Measurements from ENCODE around the gene RAB18. TPM values are rescaled to one million over a fixed set of nuclear protein-coding genes. Genes with fewer than 3 reads are reported as not detected.
"Not testable (repeated sequence)": the region's sequence is repeated elsewhere in the genome, so short reads cannot be mapped to it uniquely, and the experiment has no call there.

RAB18 gene
- polyA plus RNA-seq, 1 donor: 117 TPM

DNA sequence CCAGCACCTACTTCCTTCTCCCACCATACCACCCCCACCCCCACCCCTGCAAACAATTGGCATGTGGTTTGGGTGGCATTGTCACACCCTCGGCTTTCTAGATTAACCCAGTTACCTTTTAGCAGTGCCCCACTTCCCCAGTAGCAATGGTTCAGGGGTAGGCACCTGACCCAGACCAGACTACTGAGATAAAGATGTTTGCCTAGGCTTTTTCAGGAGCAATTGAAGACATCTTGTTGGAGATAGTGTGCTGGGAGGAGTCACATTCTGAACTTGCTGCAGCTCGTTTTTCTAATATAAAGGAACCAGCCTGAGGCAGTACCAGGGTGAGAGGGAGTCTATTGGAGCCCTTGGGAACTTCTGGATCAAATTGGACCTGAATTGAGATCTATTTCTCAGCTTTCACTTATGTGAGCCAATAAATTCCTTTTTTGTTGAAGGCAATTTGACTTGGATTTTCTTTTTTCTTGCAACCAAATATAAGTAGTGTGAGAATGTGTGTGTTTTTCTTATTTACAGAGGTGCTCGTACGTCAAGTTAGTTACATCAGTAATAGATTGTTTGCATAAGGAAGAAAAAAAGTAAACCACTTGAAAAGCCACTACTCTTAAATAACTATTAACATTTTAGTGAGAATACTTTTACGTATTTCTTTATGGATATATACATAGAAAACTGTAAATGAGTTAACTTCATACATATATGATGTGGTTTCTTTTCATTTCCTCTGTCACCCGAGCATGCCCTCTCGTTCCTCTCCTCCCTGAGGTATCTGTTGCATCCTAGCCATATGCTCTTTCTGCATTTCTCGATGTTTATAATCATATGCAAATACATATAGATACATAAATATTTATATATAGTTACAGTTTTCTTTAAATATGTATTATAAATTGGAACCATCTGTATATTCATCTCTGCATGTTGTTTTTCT is 38.0 kb downstream of the RAB18 start:
- DNase-seq: no peak

DNA sequence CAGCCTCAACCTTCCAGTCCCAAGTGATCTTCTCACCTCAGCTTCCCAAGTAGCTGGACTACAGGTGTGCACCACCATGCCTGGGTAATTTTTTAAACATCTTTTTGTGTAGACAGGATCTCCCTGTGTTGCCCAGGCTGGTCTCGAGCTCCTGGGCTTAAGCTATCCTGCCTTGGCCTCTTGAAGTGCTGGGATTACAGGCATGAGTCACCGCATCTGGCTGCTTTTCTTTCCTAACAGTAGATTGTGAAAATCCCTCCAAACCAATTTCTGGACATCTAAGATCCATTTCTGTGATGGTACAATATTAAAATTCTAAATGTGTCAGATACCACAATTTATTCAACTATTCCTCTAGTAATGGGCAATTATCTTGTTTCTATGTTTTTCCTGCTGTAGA is 38.7 kb downstream of the RAB18 start:
- no peak for DNase-seq

- DNase-seq: no peak
Measured at GRCh38 chr10:27547047-27547446, 42.9 kb downstream of the RAB18 start.

GRCh38 chr10:27547482-27547881 is 43.4 kb downstream of the RAB18 start:
- no peak for DNase-seq

GRCh38 chr10:27550823-27551222 is 46.7 kb downstream of the RAB18 start:
- no peak for DNase-seq

DNA sequence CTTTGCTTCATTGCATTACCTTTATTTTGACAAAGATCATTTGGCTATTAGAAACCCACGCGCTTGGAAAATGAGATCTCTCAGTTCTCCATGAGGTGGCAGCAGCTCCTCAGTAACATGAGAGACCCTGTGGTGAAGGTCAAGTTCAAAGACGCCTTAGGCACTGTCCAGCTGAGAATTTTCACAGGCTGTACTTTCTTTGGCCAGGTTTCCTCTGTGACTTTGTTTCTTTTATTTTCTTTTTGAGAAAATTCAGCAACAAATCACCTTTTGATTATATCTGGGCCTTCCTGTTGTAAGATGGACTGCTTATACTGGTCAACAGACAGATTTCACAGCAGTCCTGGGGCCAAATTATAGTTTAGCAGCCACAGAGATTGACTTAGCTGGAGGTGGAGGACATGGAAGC is 54.5 kb downstream of the RAB18 start:
- peak; percentile 59 for DNase-seq

DNA sequence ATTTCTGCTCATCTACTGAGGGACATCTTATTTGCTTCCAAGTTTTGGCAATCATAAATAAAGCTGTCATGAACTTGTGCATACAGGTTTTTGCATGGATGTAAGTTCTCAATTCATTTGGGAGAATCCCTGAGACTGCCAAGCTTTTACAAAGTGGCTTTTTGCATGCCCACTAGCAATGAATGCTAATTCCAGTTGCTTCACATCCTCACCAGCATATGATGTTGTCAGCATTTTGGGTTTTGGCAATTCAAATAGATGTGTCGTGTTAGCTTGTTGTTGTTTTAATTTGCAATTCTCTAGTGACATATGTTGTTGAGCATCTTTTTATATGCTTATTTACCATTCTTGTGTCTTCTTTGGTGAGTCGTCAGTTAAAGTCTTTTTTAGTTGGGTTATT is 57.2 kb downstream of the RAB18 start:
- no peak for DNase-seq

GRCh38 chr10:27564398-27564797 is 60.3 kb downstream of the RAB18 start:
- no peak for DNase-seq

GRCh38 chr10:27564880-27565279 is 60.8 kb downstream of the RAB18 start:
- no peak for DNase-seq

GRCh38 chr10:27568196-27569175 is 64.4 kb downstream of the RAB18 start:
- DNase-seq: no peak

DNA sequence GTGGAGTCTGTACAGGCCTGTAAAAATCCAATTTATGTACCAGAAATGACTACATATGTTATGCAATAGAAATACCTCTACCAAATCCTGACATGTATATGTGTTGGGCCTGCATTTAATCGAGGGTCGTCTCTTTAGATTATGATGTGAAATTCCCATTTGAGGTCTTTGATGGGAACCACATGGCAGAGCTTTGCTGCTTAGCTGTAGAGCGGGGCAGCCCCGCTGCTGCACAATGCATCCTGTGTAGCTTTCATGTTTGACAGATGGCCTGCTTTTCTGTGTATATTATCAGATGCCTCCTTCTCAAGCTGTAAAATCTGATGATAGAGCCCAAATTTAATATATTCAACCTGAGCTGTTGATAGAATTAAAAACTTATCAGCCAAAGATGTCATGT is 65.8 kb downstream of the RAB18 start:
- DNase-seq: no peak

DNA sequence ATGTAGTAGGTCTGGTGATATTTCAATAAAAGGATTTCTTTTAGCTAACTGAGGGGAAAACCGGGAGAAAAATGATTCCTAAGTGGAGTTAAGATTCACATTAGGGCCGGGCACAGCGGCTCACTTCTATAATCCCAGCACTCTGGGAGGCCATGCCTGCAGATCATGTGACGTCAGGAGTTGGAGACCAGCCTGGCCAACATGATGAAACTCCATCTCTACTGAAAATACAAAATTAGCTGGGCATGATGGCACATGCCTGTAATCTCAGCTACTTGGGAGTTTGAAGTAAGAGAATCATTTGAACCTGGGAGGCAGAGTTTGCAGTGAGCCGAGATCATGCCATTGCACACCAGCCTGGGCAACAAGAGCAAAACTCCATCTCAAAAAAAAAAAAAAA is 72.9 kb downstream of the RAB18 start:
- DNase-seq: not testable (repeated sequence)

GRCh38 chr10:27578316-27578715 is 74.2 kb downstream of the RAB18 start:
- no peak for DNase-seq

GRCh38 chr10:27581225-27581624 is 77.1 kb downstream of the RAB18 start:
- DNase-seq: no peak

- no peak for DNase-seq
Measured at GRCh38 chr10:27584302-27584701, 80.2 kb downstream of the RAB18 start.

Other genes starting within 250 kb of the RAB18 start
- gene MKX, start 241.5 kb downstream of the RAB18 start, polyA plus RNA-seq (ENCODE audit: insufficient read length): 0.07 TPM

Data from left kidney (tissue), 2 donors.